Measurements from ENCODE around the gene SEPTIN2. TPM values are rescaled to one million over a fixed set of nuclear protein-coding genes. Genes with fewer than 3 reads are reported as not detected.
A peak's percentile ranks its signal among the peaks of the same experiment; 100 is the strongest.

Gene SEPTIN2
- 100 to 1,000 TPM; 275 to 315 (median 275) TPM for total RNA-seq
- 318 TPM for total RNA-seq (2013)

GRCh38 chr2:241315879-241316631 lies at the start of gene SEPTIN2:
Gene SEPTIN2 (plus strand): TSS chr2:241315925. CDS start chr2:241324233, 8,308 bp downstream.
- intact Hi-C loops (cut with micrococcal nuclease), result loop anchor here (1.0 to 10.0 kb wide), 10 partner anchors 11 to 751 kb away; partner anchors contain the start of genes ATG4B, DTYMK, DUSP28 and FARP2
- H3K36me3 ChIP-seq (ENCODE audit: control insufficient read depth, insufficient read depth, low read length), result peaks cover 6% of the 10 kb centered on the region
- Mint-ChIP-seq H3K27ac (peak within 1 kb of the TSS; percentile 96 to 99), H3K36me3 (no peaks in the 10 kb centered on the region), H3K9me3 (no peaks in the 10 kb centered on the region), H3K27me3 (ENCODE audit: low read depth in 2 of 2) (no peaks in the 10 kb centered on the region), H3K4me1 (peaks cover 61 to 78% of the 10 kb centered on the region in 2 donors), H3K4me3 (peak within 1 kb of the TSS; percentile 97)
- H3K4me1 ChIP-seq (ENCODE audit: control insufficient read depth, insufficient read depth, low read length), result peaks cover 32% of the 10 kb centered on the region
- TF ChIP-seq CTCF (IDR thresholded peaks at IDR 0.05), result no peak
- H3K4me3 ChIP-seq (ENCODE audit: low read length), result peak within 1 kb of the TSS; percentile 98
- ATAC-seq, result peak; percentile 41 to 64 (median 49)
- no peaks in the 10 kb centered on the region for H3K9me3 ChIP-seq (ENCODE audit: control insufficient read depth, insufficient read depth, low read length)
- DNase-seq, result peak; percentile 85 to 88
- H3K27me3 ChIP-seq (ENCODE audit: control insufficient read depth, insufficient read depth, low read length), result no peaks in the 10 kb centered on the region
- peak within 1 kb of the TSS; percentile 100 for H3K27ac ChIP-seq (ENCODE audit: low read length)
- WGBS (ENCODE audit: insufficient coverage), result under 1% methylated on average over 75 of the region's 75 CpGs

- Mint-ChIP-seq H3K27ac (peak overlapping the region; percentile 37 to 75), H3K4me1 (peaks cover 36 to 42% of the 10 kb centered on the region in 2 donors), H3K27me3 (ENCODE audit: low read depth in 2 of 2) (no peaks in the 10 kb centered on the region), H3K9me3 (no peaks in the 10 kb centered on the region), H3K36me3 (peaks cover 12% of the 10 kb centered on the region), H3K4me3 (no peak overlapping the region)
- peaks cover 16% of the 10 kb centered on the region for H3K4me1 ChIP-seq (ENCODE audit: control insufficient read depth, insufficient read depth, low read length)
- H3K27ac ChIP-seq (ENCODE audit: low read length), result no peak overlapping the region
- H3K36me3 ChIP-seq (ENCODE audit: control insufficient read depth, insufficient read depth, low read length), result peaks cover 28% of the 10 kb centered on the region
- H3K4me3 ChIP-seq (ENCODE audit: low read length), result no peak overlapping the region
- intact Hi-C loops (cut with micrococcal nuclease), result no loop called here
- no peaks in the 10 kb centered on the region for H3K27me3 ChIP-seq (ENCODE audit: control insufficient read depth, insufficient read depth, low read length)
- 83% methylated on average over 9 of the region's 12 CpGs for WGBS (ENCODE audit: insufficient coverage)
- no peak for ATAC-seq
- no peaks in the 10 kb centered on the region for H3K9me3 ChIP-seq (ENCODE audit: control insufficient read depth, insufficient read depth, low read length)
- peak in 1 of 2 donors; percentile 15 for DNase-seq
- no peak for TF ChIP-seq CTCF (IDR thresholded peaks at IDR 0.05)
Measured at GRCh38 chr2:241267249-241268067, 48.3 kb upstream of the SEPTIN2 start.

GRCh38 chr2:241268306-241268705 lies 47.4 kb upstream of the SEPTIN2 start:
- Histone ChIP-seq H3K27ac (ENCODE audit: low read length) (no peak overlapping the region), H3K4me3 (ENCODE audit: low read length) (no peak overlapping the region), H3K27me3 (ENCODE audit: control insufficient read depth, insufficient read depth, low read length) (no peaks in the 10 kb centered on the region), H3K9me3 (ENCODE audit: control insufficient read depth, insufficient read depth, low read length) (no peaks in the 10 kb centered on the region), H3K4me1 (ENCODE audit: control insufficient read depth, insufficient read depth, low read length) (peaks cover 21% of the 10 kb centered on the region), H3K36me3 (ENCODE audit: control insufficient read depth, insufficient read depth, low read length) (peaks cover 20% of the 10 kb centered on the region)
- Mint-ChIP-seq H3K36me3 (peaks cover 4% of the 10 kb centered on the region), H3K27ac (peak overlapping the region in 1 of 2 donors; percentile 75), H3K4me1 (peaks cover 34 to 47% of the 10 kb centered on the region in 2 donors), H3K9me3 (no peaks in the 10 kb centered on the region), H3K27me3 (ENCODE audit: low read depth in 2 of 2) (no peaks in the 10 kb centered on the region), H3K4me3 (peak overlapping the region; percentile 17)
- no peak for ATAC-seq
- DNase-seq, result no peak
- 88% methylated on average over 7 of the region's 7 CpGs for WGBS (ENCODE audit: insufficient coverage)
- intact Hi-C loops (cut with micrococcal nuclease), result no loop called here
- no peak for TF ChIP-seq CTCF (IDR thresholded peaks at IDR 0.05)
